Measurements from ENCODE around the gene ERICH4. TPM values are rescaled to one million over a fixed set of nuclear protein-coding genes. Genes with fewer than 3 reads are reported as not detected.
A peak's percentile ranks its signal among the peaks of the same experiment; 100 is the strongest.

ERICH4 gene
- total RNA-seq, 4 donors from 2014 or later = not detected

GRCh38 chr19:41409288-41409687 is 33.7 kb upstream of the ERICH4 start:
- TF ChIP-seq CTCF (IDR thresholded peaks at IDR 0.05 in 4 of 5, conservative IDR thresholded peaks at IDR 0.05 in 1 of 5) (no peak), POLR2A (IDR thresholded peaks at IDR 0.05) (no peak)
- DNase-seq (peak in 1 of 2 donors; percentile 68), ATAC-seq (peak; percentile 67 to 81)
- Histone ChIP-seq H3K9me3 (no peaks in the 10 kb centered on the region), H3K4me3 (no peak overlapping the region), H3K27ac (peak overlapping the region; percentile 31 to 83 (median 76)), H3K4me1 (peaks cover 45 to 73% of the 10 kb centered on the region in 2 donors), H3K36me3 (peaks cover 0 to 11% of the 10 kb centered on the region in 2 donors), H3K27me3 (no peaks in the 10 kb centered on the region)
- in situ Hi-C loops (cut with MboI; ENCODE audit: low sequenced_read_pairs in 4 of 4) = no loop called here
- intact Hi-C loops (cut with DNase I; ENCODE audit: low total_unique reads) = no loop called here

- H3K4me3 ChIP-seq = no peak overlapping the region
- peaks cover 57 to 77% of the 10 kb centered on the region in 2 donors for H3K4me1 ChIP-seq
- no peak for ATAC-seq
- H3K27ac ChIP-seq = peak overlapping the region; percentile 71 to 83 (median 80)
- no peaks in the 10 kb centered on the region for H3K9me3 ChIP-seq
- H3K27me3 ChIP-seq = no peaks in the 10 kb centered on the region
- intact Hi-C loops (cut with DNase I; ENCODE audit: low total_unique reads) = no loop called here
- no peak for DNase-seq
- TF ChIP-seq POLR2A (IDR thresholded peaks at IDR 0.05) (no peak), CTCF (IDR thresholded peaks at IDR 0.05 in 4 of 5, conservative IDR thresholded peaks at IDR 0.05 in 1 of 5) (no peak)
- H3K36me3 ChIP-seq = peaks cover 0 to 16% of the 10 kb centered on the region in 2 donors
- in situ Hi-C loops (cut with MboI; ENCODE audit: low sequenced_read_pairs in 4 of 4) = no loop called here
These were observed 32.5 kb upstream of the ERICH4 start for GRCh38 chr19:41410336-41411054.

- peaks cover 58 to 77% of the 10 kb centered on the region in 2 donors for H3K4me1 ChIP-seq
- peaks cover 0 to 17% of the 10 kb centered on the region in 2 donors for H3K36me3 ChIP-seq
- intact Hi-C loops (cut with DNase I; ENCODE audit: low total_unique reads) (no loop called here), in situ Hi-C loops (cut with MboI; ENCODE audit: low sequenced_read_pairs in 4 of 4) (no loop called here)
- DNase-seq (no peak), ATAC-seq (no peak)
- H3K27me3 ChIP-seq = no peaks in the 10 kb centered on the region
- peak overlapping the region; percentile 71 to 83 (median 80) for H3K27ac ChIP-seq
- no peak overlapping the region for H3K4me3 ChIP-seq
- no peaks in the 10 kb centered on the region for H3K9me3 ChIP-seq
- TF ChIP-seq POLR2A (IDR thresholded peaks at IDR 0.05) (no peak), CTCF (IDR thresholded peaks at IDR 0.05 in 4 of 5, conservative IDR thresholded peaks at IDR 0.05 in 1 of 5) (no peak)
These were observed 31.6 kb upstream of the ERICH4 start for GRCh38 chr19:41411100-41411967.

- peaks cover 0 to 23% of the 10 kb centered on the region in 2 donors for H3K36me3 ChIP-seq
- in situ Hi-C loops (cut with MboI; ENCODE audit: low sequenced_read_pairs in 4 of 4) (no loop called here), intact Hi-C loops (cut with DNase I; ENCODE audit: low total_unique reads) (no loop called here)
- ATAC-seq (peak; percentile 56 to 63), DNase-seq (peak; percentile 64 to 89)
- H3K27ac ChIP-seq = peak overlapping the region; percentile 71 to 83 (median 80)
- no peak for TF ChIP-seq CTCF (IDR thresholded peaks at IDR 0.05 in 4 of 5, conservative IDR thresholded peaks at IDR 0.05 in 1 of 5)
- TF ChIP-seq POLR2A (IDR thresholded peaks at IDR 0.05) = peak; percentile 19 to 25
- H3K27me3 ChIP-seq = no peaks in the 10 kb centered on the region
- no peaks in the 10 kb centered on the region for H3K9me3 ChIP-seq
- H3K4me3 ChIP-seq = no peak overlapping the region
- H3K4me1 ChIP-seq = peaks cover 58 to 77% of the 10 kb centered on the region in 2 donors
These were observed 31.0 kb upstream of the ERICH4 start for GRCh38 chr19:41411968-41412265.

All from gastrocnemius medialis (tissue), 4 donors.